Upper lobe of left lung (tissue), 6 donors: Measurements from ENCODE around the gene EDARADD. TPM values are rescaled to one million over a fixed set of nuclear protein-coding genes. Genes with fewer than 3 reads are reported as not detected.

Source experiments
- ATAC-seq, 2 donors: fragments of 200-7000 bp; cut with Tn5 transposase; one replicate each; pipeline ENCODE4 v1.9.1; 2022; ENCODE audit warnings: mild to moderate bottlenecking in 2 of 2, moderate library complexity in 2 of 2; ENCODE audit not compliant: low FRiP score in 2 of 2
- DNase-seq, 2 donors: peaks; one replicate each; pipeline ENCODE4 v3.0.0-alpha.2; 2019 to 2020
- H3K27ac ChIP-seq, 4 donors: fragments of 200-600 bp; sonication (generic); one replicate each; pipeline ENCODE4 v1.5.1; 2016 to 2019
- H3K27me3 ChIP-seq, 4 donors: fragments of 200-600 bp; sonication (generic); one replicate each; pipeline ENCODE4 v1.5.1; 2017 to 2019
- H3K36me3 ChIP-seq, 4 donors: fragments of 200-600 bp; sonication (generic); one replicate each; pipeline ENCODE4 v1.5.1; 2016 to 2019
- H3K4me1 ChIP-seq, 4 donors: fragments of 200-600 bp; sonication (generic); one replicate each; pipeline ENCODE4 v1.5.1; 2018 to 2019
- H3K4me3 ChIP-seq, 4 donors: fragments of 200-600 bp; sonication (generic); one replicate each; pipeline ENCODE4 v1.5.1; 2017 to 2019; ENCODE audit warnings: mild to moderate bottlenecking in 2 of 4, moderate library complexity in 1 of 4
- H3K9me3 ChIP-seq, 4 donors: fragments of 200-600 bp; sonication (generic); one replicate each; pipeline ENCODE4 v1.5.1; 2018 to 2019
- EP300 ChIP-seq, 4 donors: sonication (generic); formaldehyde crosslinking; IDR thresholded peaks; one replicate each; pipeline ENCODE4 v1.5.1; 2017; ENCODE audit warnings: antibody characterized with exemption in 4 of 4, control low read depth in 2 of 4
- POLR2A ChIP-seq, 4 donors: fragments of 450-650 bp; IDR thresholded peaks; one replicate each; pipeline ENCODE4 v1.5.1; 2016 to 2017; ENCODE audit warnings: antibody characterized with exemption in 4 of 4, mild to moderate bottlenecking in 2 of 4
- POLR2AphosphoS5 ChIP-seq, 2 donors: sonication (generic); formaldehyde crosslinking; IDR thresholded peaks; one replicate each; pipeline ENCODE4 v1.5.1; 2017; ENCODE audit warnings: antibody characterized with exemption in 2 of 2
- WGBS, 2 donors: methylation state at CpG; one replicate each; pipeline ENCODE4 v1.1.5; 2017 to 2018; 5-methylcytosine and 5-hydroxymethylcytosine counted together
- total RNA-seq, 6 donors: library from RNA; depleted of rRNA in 4 of 6; stranded (reverse); fragments of >200 nt in 4 of 6; gene quantifications; one replicate each; pipeline versions ENCODE4 v1.1.0 to v1.2.1, GENCODE V29; 2016 to 2021
- TF ChIP-seq, protein P1 (sequence below), 6 experiments: fragments of 450-650 bp in 4 of 6; fragments of 200-600 bp in 2 of 6; sonication (generic) in 2 of 6; IDR thresholded peaks; one replicate each; pipeline ENCODE4 v1.5.1; 2016 to 2019; ENCODE audit warnings: antibody characterized with exemption in 6 of 6
- donor health status: DM: no; HTN: no; CAD: no; lungs with moderate emphysema.
- donor health status: DM: no; HTN: yes; CAD: no; lungs with severe emphysema.

The EDARADD gene
- total RNA-seq, 6 donors from 2014 or later: 0.11 to 2.6 (median 0.57) TPM; not detected in 1

GRCh38 chr1:236491469-236492136 is 97.5 kb downstream of the EDARADD start:
- H3K27me3 ChIP-seq: no peaks in the 10 kb centered on the region
- no peak for TF ChIP-seq POLR2AphosphoS5 (IDR thresholded peaks at IDR 0.05)
- no peak for TF ChIP-seq EP300 (IDR thresholded peaks at IDR 0.05)
- no peak for TF ChIP-seq POLR2A (IDR thresholded peaks at IDR 0.05)
- TF ChIP-seq, protein P1, sequence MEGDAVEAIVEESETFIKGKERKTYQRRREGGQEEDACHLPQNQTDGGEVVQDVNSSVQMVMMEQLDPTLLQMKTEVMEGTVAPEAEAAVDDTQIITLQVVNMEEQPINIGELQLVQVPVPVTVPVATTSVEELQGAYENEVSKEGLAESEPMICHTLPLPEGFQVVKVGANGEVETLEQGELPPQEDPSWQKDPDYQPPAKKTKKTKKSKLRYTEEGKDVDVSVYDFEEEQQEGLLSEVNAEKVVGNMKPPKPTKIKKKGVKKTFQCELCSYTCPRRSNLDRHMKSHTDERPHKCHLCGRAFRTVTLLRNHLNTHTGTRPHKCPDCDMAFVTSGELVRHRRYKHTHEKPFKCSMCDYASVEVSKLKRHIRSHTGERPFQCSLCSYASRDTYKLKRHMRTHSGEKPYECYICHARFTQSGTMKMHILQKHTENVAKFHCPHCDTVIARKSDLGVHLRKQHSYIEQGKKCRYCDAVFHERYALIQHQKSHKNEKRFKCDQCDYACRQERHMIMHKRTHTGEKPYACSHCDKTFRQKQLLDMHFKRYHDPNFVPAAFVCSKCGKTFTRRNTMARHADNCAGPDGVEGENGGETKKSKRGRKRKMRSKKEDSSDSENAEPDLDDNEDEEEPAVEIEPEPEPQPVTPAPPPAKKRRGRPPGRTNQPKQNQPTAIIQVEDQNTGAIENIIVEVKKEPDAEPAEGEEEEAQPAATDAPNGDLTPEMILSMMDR (IDR thresholded peaks at IDR 0.05): no peak
- peaks cover 0 to 5% (median 2%) of the 10 kb centered on the region in 4 donors for H3K4me1 ChIP-seq
- H3K9me3 ChIP-seq: no peaks in the 10 kb centered on the region
- H3K27ac ChIP-seq: no peak overlapping the region
- no peaks in the 10 kb centered on the region for H3K36me3 ChIP-seq
- WGBS, 2 donors: 62 to 74% methylated on average over 9 to 10 of the region's 10 CpGs
- DNase-seq (no peak), ATAC-seq (no peak)
- no peak overlapping the region for H3K4me3 ChIP-seq

GRCh38 chr1:236492378-236492777 is 98.3 kb downstream of the EDARADD start:
- Histone ChIP-seq H3K27me3 (no peaks in the 10 kb centered on the region), H3K27ac (no peak overlapping the region), H3K4me3 (no peak overlapping the region), H3K4me1 (peaks cover 0 to 5% (median 2%) of the 10 kb centered on the region in 4 donors), H3K9me3 (no peaks in the 10 kb centered on the region), H3K36me3 (no peaks in the 10 kb centered on the region)
- ATAC-seq (no peak), DNase-seq (no peak)
- TF ChIP-seq POLR2A (IDR thresholded peaks at IDR 0.05) (no peak), POLR2AphosphoS5 (IDR thresholded peaks at IDR 0.05) (no peak), EP300 (IDR thresholded peaks at IDR 0.05) (no peak)
- TF ChIP-seq, protein P1 (IDR thresholded peaks at IDR 0.05): no peak
- 91 to 94% methylated on average over 2 of the region's 2 CpGs for WGBS, 2 donors

DNA sequence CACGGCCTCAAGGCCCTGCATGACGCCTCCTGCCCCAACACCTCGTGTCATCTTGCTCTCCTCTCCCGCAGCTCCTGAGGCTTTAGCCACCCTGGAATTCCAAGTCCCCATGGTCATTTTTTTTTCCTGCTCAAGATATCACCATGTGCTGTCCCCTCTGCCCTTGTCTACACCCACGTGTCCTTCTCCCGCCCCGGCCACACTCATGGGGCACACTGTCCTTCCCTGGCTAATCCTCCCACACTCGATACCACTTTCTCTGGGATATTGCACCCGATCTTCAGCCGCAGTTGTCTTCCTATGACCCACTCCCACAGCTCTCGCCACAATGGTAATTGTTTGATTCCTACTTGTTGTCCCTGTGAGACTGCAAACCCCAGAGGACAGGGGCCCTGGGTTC is 100.0 kb downstream of the EDARADD start:
- H3K27me3 ChIP-seq: no peaks in the 10 kb centered on the region
- H3K4me1 ChIP-seq: peaks cover 0 to 5% (median 2%) of the 10 kb centered on the region in 4 donors
- no peak for DNase-seq
- H3K4me3 ChIP-seq: no peak overlapping the region
- ATAC-seq: no peak
- WGBS, 2 donors: 95% methylated on average over 11 of the region's 11 CpGs
- H3K27ac ChIP-seq: no peak overlapping the region
- TF ChIP-seq, protein P1 (IDR thresholded peaks at IDR 0.05): no peak
- TF ChIP-seq EP300 (IDR thresholded peaks at IDR 0.05) (no peak), POLR2A (IDR thresholded peaks at IDR 0.05) (no peak), POLR2AphosphoS5 (IDR thresholded peaks at IDR 0.05) (no peak)
- H3K9me3 ChIP-seq: no peaks in the 10 kb centered on the region
- no peaks in the 10 kb centered on the region for H3K36me3 ChIP-seq

GRCh38 chr1:236494586-236495466 is 100.7 kb downstream of the EDARADD start:
- no peaks in the 10 kb centered on the region for H3K9me3 ChIP-seq
- DNase-seq (no peak), ATAC-seq (no peak)
- peaks cover 0 to 5% (median 2%) of the 10 kb centered on the region in 4 donors for H3K4me1 ChIP-seq
- no peaks in the 10 kb centered on the region for H3K27me3 ChIP-seq
- WGBS, 2 donors: 33 to 41% methylated on average over 10 of the region's 10 CpGs
- no peak overlapping the region for H3K27ac ChIP-seq
- H3K4me3 ChIP-seq: no peak overlapping the region
- TF ChIP-seq POLR2A (IDR thresholded peaks at IDR 0.05): no peak
- no peak for TF ChIP-seq POLR2AphosphoS5 (IDR thresholded peaks at IDR 0.05)
- H3K36me3 ChIP-seq: no peaks in the 10 kb centered on the region

DNA sequence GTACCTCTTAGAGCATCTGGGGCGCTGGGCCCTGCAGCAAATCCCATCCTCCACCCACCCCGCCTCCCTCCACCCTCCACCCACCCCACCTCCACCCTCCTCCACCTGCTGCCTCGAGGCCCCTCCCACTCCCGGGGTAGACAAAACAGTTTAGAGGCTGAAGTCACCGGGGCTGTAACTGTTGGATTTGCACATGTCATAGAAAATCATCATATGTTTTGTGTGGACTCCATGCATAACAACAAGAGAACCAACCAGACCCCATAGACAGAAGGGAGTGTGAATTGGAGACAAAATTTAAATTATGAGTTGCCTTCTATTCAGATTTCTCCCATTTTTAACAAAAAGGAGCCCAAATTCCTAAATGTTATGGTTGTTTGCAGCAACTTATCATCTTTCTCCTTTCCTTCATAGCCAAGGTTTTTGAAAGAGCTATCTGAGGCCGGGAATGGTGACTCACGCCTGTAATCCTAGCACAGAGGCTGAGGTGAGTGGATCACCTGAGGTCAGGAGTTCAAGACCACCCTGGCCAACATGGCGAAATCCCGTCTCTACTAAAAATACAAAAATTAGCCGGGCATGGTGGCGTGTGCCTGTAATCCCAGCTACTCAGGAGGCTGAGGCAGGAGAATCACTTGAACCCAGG is 101.5 kb downstream of the EDARADD start:
- Histone ChIP-seq H3K36me3 (no peaks in the 10 kb centered on the region), H3K9me3 (no peaks in the 10 kb centered on the region), H3K4me1 (peaks cover 0 to 4% (median under 1%) of the 10 kb centered on the region in 4 donors), H3K27me3 (no peaks in the 10 kb centered on the region), H3K4me3 (no peak overlapping the region), H3K27ac (no peak overlapping the region)
- TF ChIP-seq, protein P1 (IDR thresholded peaks at IDR 0.05): no peak
- no peak for TF ChIP-seq EP300 (IDR thresholded peaks at IDR 0.05)
- no peak for TF ChIP-seq POLR2AphosphoS5 (IDR thresholded peaks at IDR 0.05)
- TF ChIP-seq POLR2A (IDR thresholded peaks at IDR 0.05): no peak
- 68 to 77% methylated on average over 11 of the region's 11 CpGs for WGBS, 2 donors
- ATAC-seq (no peak), DNase-seq (no peak)
